Measurements from ENCODE around the gene GUK1. TPM values are rescaled to one million over a fixed set of nuclear protein-coding genes. Genes with fewer than 3 reads are reported as not detected.
"Not testable (repeated sequence)": the region's sequence is repeated elsewhere in the genome, so short reads cannot be mapped to it uniquely, and the experiment has no call there.

The GUK1 gene
- total RNA-seq, 2 experiments from 2014 or later: 229 to 239 TPM

DNA sequence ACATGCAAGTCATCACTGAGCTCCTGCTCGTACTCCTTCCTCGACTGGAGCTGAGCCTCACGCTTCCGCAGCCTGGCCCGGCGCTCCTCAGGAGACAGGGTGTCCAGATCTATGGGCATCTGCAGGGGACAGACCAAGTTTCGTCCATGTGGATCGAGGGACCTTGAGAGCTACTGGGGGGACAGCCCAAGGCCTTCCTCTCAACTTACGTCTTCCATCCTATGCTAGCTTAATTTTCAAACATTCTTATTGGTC is 33.4 kb upstream of the GUK1 start:
- CTCF ChIA-PET: interaction anchor here (1.1 to 1.4 kb wide), 3 partner anchors 59 to 107 kb away, joined by 3 to 7 read pairs (median 3); partner anchors contain the start of gene IBA57
- intact Hi-C loops (cut with micrococcal nuclease): no loop called here
- no peaks in the 10 kb centered on the region for H3K9me3 Mint-ChIP-seq
- H3K27ac Mint-ChIP-seq: no peak overlapping the region
- DNase-seq: no peak
- POLR2A ChIA-PET: interaction anchor here (0.7 to 1.3 kb wide), 2 partner anchors 25 to 59 kb away, joined by 3 read pairs; partner anchors contain the start of gene ARF1
- H3K4me3 Mint-ChIP-seq: no peak overlapping the region
- H3K4me1 Mint-ChIP-seq (ENCODE audit: low read depth): peaks cover 35% of the 10 kb centered on the region
- no peaks in the 10 kb centered on the region for H3K27me3 Mint-ChIP-seq
- peaks cover 13% of the 10 kb centered on the region for H3K36me3 Mint-ChIP-seq

DNA sequence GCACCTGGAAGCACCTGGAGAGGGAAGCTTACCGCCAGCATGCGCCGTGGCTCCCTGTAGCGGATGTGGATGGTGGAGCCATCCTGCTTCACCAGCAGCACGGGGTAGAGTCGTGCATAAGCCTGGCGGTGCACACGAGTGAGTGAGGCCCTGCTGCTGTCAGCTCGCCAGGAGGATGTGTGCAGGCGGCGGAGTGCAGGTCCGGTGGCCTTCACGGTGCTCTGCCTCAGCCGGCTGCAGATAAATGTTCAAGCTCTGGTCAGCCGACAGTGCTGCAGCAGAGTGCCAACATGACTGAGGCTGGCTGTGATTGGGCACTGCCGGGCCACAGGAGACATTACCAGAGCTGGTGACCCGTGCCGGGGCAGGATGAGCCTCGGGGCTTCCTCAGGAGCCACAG is 32.4 kb upstream of the GUK1 start:
- H3K4me1 Mint-ChIP-seq (ENCODE audit: low read depth): peaks cover 35% of the 10 kb centered on the region
- ChIA-PET POLR2A (interaction anchor here (1.1 kb wide), 1 partner anchor 33 kb away, joined by 4 read pairs; the partner anchor contains the start of gene GUK1), CTCF (interaction anchor here (1.4 kb wide), 1 partner anchor 108 kb away, joined by 3 read pairs; no protein-coding TSS in a partner anchor)
- no peak for DNase-seq
- H3K27ac Mint-ChIP-seq: no peak overlapping the region
- H3K27me3 Mint-ChIP-seq: no peaks in the 10 kb centered on the region
- intact Hi-C loops (cut with micrococcal nuclease): no loop called here
- no peaks in the 10 kb centered on the region for H3K9me3 Mint-ChIP-seq
- H3K4me3 Mint-ChIP-seq: peak overlapping the region; percentile 89
- peaks cover 13% of the 10 kb centered on the region for H3K36me3 Mint-ChIP-seq

DNA sequence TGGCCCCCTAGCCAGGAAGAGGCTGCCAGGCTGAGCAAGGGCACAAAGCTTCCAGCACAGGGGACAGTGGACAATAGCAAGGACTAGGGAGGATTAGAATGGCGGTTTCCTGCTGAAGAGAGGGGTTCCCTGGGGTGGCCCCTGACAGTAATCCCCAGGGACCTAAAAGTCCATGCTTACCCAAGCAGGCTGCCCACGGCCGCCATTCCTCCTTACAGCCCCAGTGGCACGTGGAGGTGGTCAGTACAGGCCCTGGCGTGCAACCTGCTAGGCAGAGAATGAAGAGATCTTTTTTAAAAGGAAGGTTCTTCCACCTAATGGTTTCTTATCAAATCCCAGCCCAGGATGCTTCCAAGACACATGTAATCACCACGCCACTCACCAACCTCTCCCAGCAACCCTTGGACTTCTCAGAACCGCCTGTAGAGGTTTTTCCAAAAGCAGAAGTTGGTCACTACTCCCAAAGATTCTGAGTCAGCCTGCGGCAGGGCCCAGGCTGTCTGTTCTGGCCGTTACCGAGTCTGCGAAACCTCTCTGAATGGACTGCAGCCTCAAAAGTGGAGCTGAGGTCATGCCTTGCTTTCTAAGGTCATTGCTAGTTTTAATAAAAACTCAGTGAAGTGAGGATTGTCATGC is 31.9 kb upstream of the GUK1 start:
- Mint-ChIP-seq H3K36me3 (peaks cover 13% of the 10 kb centered on the region), H3K27ac (peak overlapping the region; percentile 84), H3K4me1 (ENCODE audit: low read depth) (peaks cover 35% of the 10 kb centered on the region), H3K27me3 (no peaks in the 10 kb centered on the region), H3K9me3 (no peaks in the 10 kb centered on the region), H3K4me3 (peak overlapping the region; percentile 89)
- ChIA-PET CTCF (no interaction called here), POLR2A (interaction anchor here (1.1 kb wide), 1 partner anchor 32 kb away, joined by 4 read pairs; the partner anchor contains the start of gene GUK1)
- intact Hi-C loops (cut with micrococcal nuclease): no loop called here
- no peak for DNase-seq

DNA sequence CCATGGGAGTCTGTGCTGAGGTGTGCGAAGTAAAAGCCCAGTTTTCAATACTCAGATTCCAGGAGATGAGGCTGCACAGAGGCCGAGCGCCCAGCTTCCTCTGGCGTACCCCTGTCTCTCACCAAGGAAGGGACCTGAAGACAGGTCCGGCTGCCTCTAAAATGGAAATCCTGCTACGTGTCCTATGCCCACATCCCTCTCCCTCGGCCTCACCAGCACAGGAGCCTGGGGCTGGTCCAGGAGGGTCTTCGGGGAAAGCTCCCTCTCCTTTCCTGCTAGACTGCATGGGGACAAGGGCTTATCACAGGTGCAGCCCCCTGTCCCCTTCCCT is 31.4 kb upstream of the GUK1 start:
- H3K27ac Mint-ChIP-seq: peak overlapping the region; percentile 84
- H3K36me3 Mint-ChIP-seq: peaks cover 10% of the 10 kb centered on the region
- H3K9me3 Mint-ChIP-seq: no peaks in the 10 kb centered on the region
- no peaks in the 10 kb centered on the region for H3K27me3 Mint-ChIP-seq
- intact Hi-C loops (cut with micrococcal nuclease): loop anchor here (1.0 kb wide), 3 partner anchors 26 to 58 kb away; partner anchors contain the start of genes ARF1 and GUK1
- DNase-seq: no peak
- CTCF ChIA-PET: no interaction called here
- POLR2A ChIA-PET: interaction anchor here (1.1 to 1.4 kb wide), 2 partner anchors 26 to 32 kb away, joined by 4 read pairs; partner anchors contain the start of genes ARF1 and GUK1
- H3K4me3 Mint-ChIP-seq: peak overlapping the region; percentile 89
- peaks cover 31% of the 10 kb centered on the region for H3K4me1 Mint-ChIP-seq (ENCODE audit: low read depth)

DNA sequence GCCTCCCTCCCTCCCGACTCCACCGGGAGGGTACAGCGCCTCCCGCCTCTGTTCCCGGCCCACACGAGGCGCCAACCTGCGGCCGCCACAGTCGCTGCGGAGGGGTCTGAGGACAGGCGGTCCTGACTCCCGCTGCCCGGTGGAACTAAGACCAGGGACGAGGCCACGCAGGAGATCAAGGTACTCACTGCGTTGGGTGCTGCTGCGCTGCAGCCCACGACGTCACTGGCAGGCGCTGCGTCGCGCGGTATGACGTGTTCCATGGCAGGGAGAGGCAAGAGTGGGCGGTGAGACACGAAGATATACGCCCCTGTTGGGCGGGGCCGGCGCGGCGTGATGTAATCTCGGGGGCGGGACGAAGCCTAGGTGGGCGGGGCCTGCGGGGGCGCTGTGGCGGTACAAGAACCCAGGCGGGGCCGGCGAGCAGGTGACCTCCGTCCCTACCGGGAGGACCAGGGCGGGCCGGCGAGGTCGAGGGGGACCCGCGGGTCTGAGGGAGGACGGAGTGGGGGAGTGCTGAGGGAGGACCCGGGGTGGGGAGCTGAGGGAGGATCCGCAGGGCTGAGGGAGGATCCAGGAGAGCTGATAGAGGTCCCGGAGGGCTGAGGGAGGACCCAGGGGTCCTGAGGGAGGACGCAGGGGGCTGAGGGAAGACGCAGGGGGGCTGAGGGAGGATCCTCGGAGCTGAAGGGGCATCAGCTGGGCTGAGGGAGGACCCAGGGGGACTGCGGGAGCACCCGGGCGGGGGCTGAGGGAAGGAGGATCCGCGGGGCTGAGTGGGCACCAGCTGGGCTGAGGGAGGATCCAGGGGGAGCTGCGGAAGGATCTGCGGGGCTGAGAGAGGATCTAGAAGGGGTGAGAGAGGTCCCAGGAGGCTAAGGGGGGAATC is 30.8 kb upstream of the GUK1 start, which contains the start of gene MRPL55:
Gene MRPL55 (minus strand): TSS at position 227 of the 889 bp plus-strand sequence. CDS start 1,039 bp downstream, outside the sequence.
- no peaks in the 10 kb centered on the region for H3K9me3 Mint-ChIP-seq
- ChIA-PET CTCF (interaction anchor here (0.6 to 1.4 kb wide), 4 partner anchors 22 to 110 kb away, joined by 3 to 11 read pairs (median 3); no protein-coding TSS in a partner anchor), POLR2A (interaction anchor here (1.1 to 1.4 kb wide), 4 partner anchors 27 to 355 kb away, joined by 3 to 4 read pairs (median 3); partner anchors contain the start of gene ARF1)
- intact Hi-C loops (cut with micrococcal nuclease): loop anchor here (1.0 kb wide), 3 partner anchors 27 to 57 kb away; partner anchors contain the start of genes ARF1 and GUK1
- peaks cover 25% of the 10 kb centered on the region for H3K4me1 Mint-ChIP-seq (ENCODE audit: low read depth)
- H3K27me3 Mint-ChIP-seq: no peaks in the 10 kb centered on the region
- DNase-seq: peak; percentile 99
- H3K36me3 Mint-ChIP-seq: peaks cover 10% of the 10 kb centered on the region
- H3K27ac Mint-ChIP-seq: peak within 1 kb of the TSS; percentile 84
- H3K4me3 Mint-ChIP-seq: peak within 1 kb of the TSS; percentile 89

DNA sequence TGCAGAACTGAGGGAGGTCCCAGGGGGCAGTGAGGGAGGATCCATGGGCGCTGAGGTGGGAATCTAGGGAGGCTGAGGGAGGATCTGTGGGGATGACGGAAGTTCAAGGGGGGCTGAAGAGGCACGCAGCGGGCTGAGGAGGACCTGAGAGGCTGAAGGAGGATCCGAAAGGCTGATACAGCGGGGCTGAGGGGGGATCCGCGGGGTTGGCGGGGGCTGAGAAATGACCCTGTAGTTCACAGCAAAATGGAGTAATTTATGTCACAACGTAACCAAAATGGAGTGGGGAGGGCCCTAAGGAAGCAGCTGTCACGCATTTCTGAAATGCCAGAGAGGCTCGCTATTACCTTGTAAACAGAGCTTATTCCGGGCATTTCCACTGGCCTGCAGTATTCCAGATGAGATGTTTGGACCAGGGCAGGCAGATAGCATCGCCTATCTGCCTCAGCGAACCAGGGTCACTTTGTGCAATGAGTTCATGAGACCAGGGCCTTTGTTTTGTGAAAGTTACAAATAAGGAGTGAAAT is 30.1 kb upstream of the GUK1 start:
- Mint-ChIP-seq H3K27me3 (no peaks in the 10 kb centered on the region), H3K4me3 (peak overlapping the region; percentile 89), H3K36me3 (peaks cover 10% of the 10 kb centered on the region), H3K27ac (peak overlapping the region; percentile 84), H3K9me3 (no peaks in the 10 kb centered on the region), H3K4me1 (ENCODE audit: low read depth) (peaks cover 22% of the 10 kb centered on the region)
- POLR2A ChIA-PET: interaction anchor here (1.1 to 1.4 kb wide), 4 partner anchors 28 to 354 kb away, joined by 3 to 4 read pairs (median 3); partner anchors contain the start of gene ARF1
- intact Hi-C loops (cut with micrococcal nuclease): loop anchor here (1.0 kb wide), 3 partner anchors 28 to 56 kb away; partner anchors contain the start of genes ARF1 and GUK1
- no peak for DNase-seq
- CTCF ChIA-PET: interaction anchor here (0.6 to 1.4 kb wide), 4 partner anchors 21 to 110 kb away, joined by 3 to 11 read pairs (median 3); no protein-coding TSS in a partner anchor

DNA sequence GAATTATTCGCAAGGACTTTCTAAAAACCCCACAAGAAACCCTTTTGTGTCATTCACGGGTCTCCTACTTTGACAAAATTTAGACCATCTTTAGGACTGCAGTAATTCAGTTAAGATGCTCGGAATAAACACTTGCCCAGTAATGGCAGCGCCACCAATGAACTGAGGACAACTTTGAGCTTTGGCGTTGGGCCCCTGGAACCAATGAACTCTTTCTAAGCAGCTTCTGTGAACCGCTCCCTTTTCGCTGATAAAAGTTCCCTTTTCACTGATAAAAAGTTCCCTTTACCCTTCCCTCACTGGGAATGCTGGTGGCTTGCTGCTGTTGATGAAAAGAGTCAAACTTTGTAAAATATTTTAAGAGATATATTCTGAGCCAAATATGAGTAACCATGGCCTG is 29.5 kb upstream of the GUK1 start:
- peak overlapping the region; percentile 12 for H3K4me3 Mint-ChIP-seq
- intact Hi-C loops (cut with micrococcal nuclease): no loop called here
- POLR2A ChIA-PET: interaction anchor here (1.2 kb wide), 1 partner anchor 29 kb away, joined by 3 read pairs; no protein-coding TSS in a partner anchor

DNA sequence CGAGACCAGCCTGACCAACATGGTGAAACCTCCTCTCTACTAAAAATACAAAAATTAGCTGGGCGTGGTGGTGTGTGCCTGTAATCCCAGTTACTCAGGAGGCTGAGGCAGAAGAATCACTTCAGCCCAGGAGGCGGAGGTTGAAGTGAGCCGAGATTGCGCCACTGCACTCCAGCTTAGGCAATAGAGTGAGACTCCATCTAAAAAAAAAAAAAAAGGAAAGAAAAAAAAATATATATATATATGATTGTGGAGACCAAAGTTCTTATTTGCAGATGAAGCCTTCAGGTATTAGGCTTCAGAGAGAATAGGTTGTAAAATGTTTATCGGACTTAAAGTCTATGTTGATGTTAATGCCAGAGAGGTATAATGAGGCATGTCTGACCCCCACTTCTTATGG is 28.8 kb upstream of the GUK1 start:
- POLR2A ChIA-PET; H3K36me3 Mint-ChIP-seq; DNase-seq; H3K27me3 Mint-ChIP-seq; H3K4me3 Mint-ChIP-seq; intact Hi-C loops (cut with micrococcal nuclease); H3K9me3 Mint-ChIP-seq; H3K27ac Mint-ChIP-seq: not testable (repeated sequence)
- H3K4me1 Mint-ChIP-seq (ENCODE audit: low read depth): peaks cover 22% of the 10 kb centered on the region
- CTCF ChIA-PET: interaction anchor here (1.2 kb wide), 1 partner anchor 56 kb away, joined by 3 read pairs; no protein-coding TSS in a partner anchor

More for the DNA sequence above, 29.5 kb upstream of the GUK1 start:
- H3K27me3 Mint-ChIP-seq: no peaks in the 10 kb centered on the region
- H3K27ac Mint-ChIP-seq: no peak overlapping the region
- CTCF ChIA-PET: interaction anchor here (1.1 to 1.4 kb wide), 3 partner anchors 20 to 111 kb away, joined by 3 to 11 read pairs (median 3); no protein-coding TSS in a partner anchor
- H3K4me1 Mint-ChIP-seq (ENCODE audit: low read depth): peaks cover 22% of the 10 kb centered on the region
- DNase-seq: no peak
- no peaks in the 10 kb centered on the region for H3K9me3 Mint-ChIP-seq
- peaks cover 10% of the 10 kb centered on the region for H3K36me3 Mint-ChIP-seq

DNA sequence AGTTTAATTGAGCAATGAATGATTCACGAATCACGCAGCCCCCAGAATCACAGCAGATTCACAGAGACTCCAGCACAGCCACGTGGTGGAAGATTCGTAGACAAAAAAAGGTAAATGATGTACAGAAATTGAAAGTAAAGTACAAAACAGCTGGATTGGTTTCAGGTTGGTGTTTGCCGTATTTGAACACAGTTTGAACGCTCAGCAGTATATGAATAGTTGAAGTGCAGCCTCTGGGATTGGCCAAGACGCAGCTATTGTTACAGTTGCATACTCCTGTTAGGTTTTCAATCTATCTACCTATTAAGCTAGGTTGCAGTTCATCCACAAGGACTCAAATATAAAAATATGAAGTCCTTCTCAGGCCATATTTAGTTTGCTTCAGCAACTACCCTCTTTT is 27.9 kb upstream of the GUK1 start:
- H3K27ac Mint-ChIP-seq: no peak overlapping the region
- peaks cover 3% of the 10 kb centered on the region for H3K36me3 Mint-ChIP-seq
- intact Hi-C loops (cut with micrococcal nuclease): no loop called here
- H3K9me3 Mint-ChIP-seq: no peaks in the 10 kb centered on the region
- CTCF ChIA-PET: interaction anchor here (1.4 kb wide), 1 partner anchor 19 kb away, joined by 5 read pairs; no protein-coding TSS in a partner anchor
- H3K4me1 Mint-ChIP-seq (ENCODE audit: low read depth): peaks cover 22% of the 10 kb centered on the region
- H3K4me3 Mint-ChIP-seq: no peak overlapping the region
- POLR2A ChIA-PET: no interaction called here
- DNase-seq: no peak
- H3K27me3 Mint-ChIP-seq: no peaks in the 10 kb centered on the region

DNA sequence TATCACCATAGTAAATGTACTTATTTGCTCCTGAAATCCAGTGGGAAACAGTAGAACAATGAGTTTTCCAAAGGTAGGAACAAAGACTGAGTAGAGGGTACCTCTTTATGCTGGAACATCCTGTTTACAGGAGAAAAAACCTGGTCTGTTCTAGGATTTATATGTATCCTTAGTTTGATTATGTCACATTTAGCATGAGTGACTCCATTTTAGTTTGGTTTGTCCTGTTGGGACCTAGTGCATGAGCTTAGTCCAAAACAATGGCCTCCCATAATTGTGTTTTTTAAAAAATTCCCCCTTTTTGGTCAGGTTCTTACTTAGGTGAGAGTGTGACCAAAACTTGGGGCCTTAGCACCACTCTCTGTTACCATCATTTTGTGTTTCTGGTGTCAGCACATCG is 27.5 kb upstream of the GUK1 start:
- POLR2A ChIA-PET: no interaction called here
- intact Hi-C loops (cut with micrococcal nuclease): no loop called here
- Mint-ChIP-seq H3K4me1 (ENCODE audit: low read depth) (peaks cover 19% of the 10 kb centered on the region), H3K9me3 (no peaks in the 10 kb centered on the region), H3K4me3 (no peak overlapping the region), H3K27me3 (no peaks in the 10 kb centered on the region), H3K36me3 (peaks cover 2% of the 10 kb centered on the region), H3K27ac (no peak overlapping the region)
- CTCF ChIA-PET: interaction anchor here (1.4 kb wide), 1 partner anchor 18 kb away, joined by 5 read pairs; no protein-coding TSS in a partner anchor
- DNase-seq: no peak

DNA sequence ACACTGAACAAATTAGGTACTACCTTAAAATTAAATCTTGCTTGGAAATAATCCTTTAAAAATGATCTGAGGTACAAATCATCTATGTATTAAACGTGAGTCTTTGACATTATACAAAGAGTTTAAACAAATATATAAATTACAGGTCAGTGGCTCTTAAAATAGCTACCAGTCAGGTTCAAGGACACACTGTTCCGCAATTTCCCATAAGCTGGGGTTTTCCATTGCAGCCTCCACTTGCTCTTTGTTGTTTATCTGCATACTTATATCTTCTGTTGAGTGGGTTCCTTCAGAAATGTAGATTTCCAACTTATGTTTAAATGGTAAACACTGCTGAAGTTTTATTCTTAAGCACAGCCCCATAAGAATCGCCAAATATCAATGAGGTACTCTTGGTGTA is 25.3 kb upstream of the GUK1 start:
- Mint-ChIP-seq H3K27me3 (no peaks in the 10 kb centered on the region), H3K4me1 (ENCODE audit: low read depth) (peaks cover 4% of the 10 kb centered on the region), H3K27ac (no peak overlapping the region), H3K4me3 (no peak overlapping the region), H3K36me3 (peaks cover 3% of the 10 kb centered on the region), H3K9me3 (peaks cover 4% of the 10 kb centered on the region)
- ChIA-PET CTCF (interaction anchor here (1.5 to 2.3 kb wide), 2 partner anchors 16 to 115 kb away, joined by 3 to 5 read pairs; no protein-coding TSS in a partner anchor), POLR2A (no interaction called here)
- no peak for DNase-seq
- intact Hi-C loops (cut with micrococcal nuclease): no loop called here
